UCSD-AML1 (cell line): ENCODE data around the gene DACH1.
"Not testable (repeated sequence)": the region's sequence is repeated elsewhere in the genome, so short reads cannot be mapped to it uniquely, and the experiment has no call there.

Experiments used
- DNase-seq: peaks from one replicate; lab custom pipeline; 2025; ENCODE audit not compliant: unreplicated experiment; lab: John Stamatoyannopoulos, UW

DACH1 gene

DNA sequence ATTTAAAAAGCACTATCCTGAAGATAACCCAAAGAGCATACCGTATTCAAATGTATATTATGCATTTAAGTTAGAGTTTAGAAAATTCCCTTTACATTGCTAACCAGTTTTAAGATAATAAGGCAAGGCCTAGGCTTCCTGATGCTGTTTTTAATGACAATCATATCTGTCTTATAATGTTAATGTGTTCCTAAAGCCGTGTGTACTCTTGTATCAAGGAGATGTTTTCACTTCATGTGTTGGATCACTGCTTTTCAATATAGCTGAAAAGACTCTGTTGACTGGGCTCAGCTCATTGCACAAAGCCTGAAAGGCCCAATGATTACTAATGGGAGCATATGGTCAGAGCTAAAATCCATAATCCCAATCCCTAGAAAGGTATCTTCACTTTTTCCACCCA lies 81.6 kb downstream of the DACH1 start:
- DNase-seq, result no peak

DNA sequence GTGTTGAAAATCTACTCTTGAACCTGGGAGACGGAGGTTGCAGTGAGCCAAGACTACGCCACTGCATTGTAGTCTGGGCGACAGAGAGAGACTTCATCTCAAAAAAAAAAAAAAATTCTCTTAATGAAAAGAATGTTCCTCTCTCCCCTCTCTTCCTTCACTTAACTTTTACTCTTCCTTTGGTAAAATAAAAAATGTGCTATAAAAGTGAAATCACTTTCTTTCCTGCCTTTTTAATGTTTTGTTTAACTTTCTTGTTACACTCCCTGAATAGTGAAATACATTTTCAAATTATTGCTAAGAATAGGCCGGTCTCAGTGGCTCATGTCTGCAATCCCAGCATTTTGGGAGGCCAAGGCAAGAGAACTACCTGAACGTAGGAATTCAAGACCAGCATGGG lies 86.5 kb downstream of the DACH1 start:
- no peak for DNase-seq

DNA sequence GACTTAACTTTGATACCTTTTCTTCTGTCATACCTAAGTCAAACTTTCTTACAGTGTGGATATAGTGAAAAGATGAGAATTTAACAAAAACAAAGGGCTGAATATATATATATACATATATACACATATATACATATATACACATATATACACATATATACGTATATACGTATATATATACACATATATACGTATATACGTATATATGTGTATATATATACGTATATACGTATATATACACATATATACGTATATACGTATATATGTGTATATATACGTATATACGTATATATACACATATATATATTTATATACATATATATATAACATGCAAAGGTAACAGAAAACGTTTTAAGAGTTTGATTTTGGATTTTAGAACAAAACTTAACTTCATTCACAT lies 88.0 kb downstream of the DACH1 start:
- DNase-seq, result not testable (repeated sequence)

DNA sequence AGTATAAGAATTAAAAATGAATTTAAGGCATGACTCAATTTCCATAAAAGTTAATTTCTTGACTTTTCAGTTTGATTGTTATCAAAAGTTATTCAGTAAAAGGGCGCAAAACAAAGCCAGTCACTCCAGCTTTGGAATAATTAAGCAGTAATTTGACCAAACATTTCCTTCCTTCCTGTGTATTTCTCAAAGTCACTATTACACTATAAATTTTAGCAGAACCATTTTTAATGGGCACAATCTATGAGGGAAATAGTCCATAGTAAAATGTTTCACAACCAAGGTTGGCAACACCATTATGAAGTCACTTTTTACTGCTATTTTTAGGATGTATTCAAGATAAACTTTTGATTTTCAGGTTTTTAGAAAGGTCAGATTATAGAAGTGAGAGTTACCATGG lies 91.0 kb downstream of the DACH1 start:
- DNase-seq, result no peak

DNA sequence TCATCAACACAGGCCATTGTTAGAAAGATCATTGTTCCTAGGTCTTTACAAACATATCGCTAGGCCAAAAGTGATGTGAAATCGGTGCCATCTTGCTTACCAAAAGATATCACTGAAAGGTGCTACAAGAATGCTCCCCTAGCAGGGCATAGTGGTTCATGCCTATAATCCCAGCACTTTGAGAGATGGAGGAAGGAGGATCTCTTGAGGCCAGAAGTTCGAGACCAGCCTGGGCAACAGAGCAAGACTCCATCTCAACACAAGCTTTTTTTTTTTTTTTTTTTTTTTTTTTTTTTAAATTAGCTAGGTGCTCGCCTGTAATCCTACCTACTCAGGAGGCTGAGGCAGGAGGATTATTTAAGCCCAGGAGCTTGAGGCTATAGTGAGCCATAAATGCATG lies 92.1 kb downstream of the DACH1 start:
- no peak for DNase-seq

DNA sequence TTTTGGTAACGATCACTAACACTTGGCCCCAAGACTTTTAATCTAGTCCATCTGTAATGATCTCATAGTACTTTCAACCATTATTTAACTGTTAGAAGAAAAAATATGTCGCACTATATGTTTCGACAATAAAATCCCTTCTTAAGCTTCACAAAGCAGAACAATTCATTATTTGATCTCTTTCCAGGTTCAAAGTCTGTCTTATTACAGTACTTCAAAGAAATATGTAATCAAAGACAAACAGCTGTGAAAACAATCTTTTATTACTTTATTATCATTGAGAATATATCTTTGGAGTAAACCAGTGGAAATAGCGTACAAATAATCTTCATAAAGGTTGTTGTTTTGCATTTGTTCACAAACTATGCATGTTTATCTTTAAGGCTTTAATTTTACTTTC lies 93.5 kb downstream of the DACH1 start:
- DNase-seq, result no peak

DNA sequence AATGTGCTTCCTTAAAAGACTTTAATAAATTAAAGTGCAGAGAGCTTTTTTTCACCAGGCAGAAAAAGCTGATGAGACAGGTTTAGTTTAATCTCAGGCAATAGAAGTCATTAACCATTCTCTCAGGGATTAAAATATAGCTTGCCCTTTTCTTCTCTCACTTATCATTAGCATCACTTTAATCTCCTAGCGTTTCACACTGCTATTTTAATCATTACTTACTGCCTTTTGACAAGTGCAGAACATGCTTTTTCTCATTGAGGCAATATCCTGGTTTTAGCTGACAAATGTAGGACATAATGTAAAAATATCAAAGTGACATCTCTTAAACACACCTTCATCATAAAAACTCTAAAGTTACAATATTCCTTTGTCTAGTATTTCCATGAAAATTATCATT lies 94.6 kb downstream of the DACH1 start:
- DNase-seq, result no peak

DNA sequence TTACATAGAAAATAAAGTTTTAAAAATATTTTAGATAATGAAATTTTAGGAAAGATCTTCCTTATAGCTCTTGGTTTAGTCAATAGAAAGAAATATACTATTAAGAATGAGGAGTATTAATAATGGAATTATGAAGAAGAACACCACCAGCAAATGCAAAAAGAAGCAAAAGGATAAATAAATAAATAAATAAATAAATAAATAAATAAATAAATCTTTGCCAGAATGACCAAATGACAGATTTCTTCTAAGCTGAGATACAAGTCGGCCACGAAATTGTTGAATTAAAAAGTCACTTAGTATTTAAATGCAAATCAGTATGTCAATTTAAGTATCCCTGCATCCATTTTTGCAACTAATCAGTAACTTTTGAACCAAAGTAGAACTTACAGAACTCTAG lies 95.9 kb downstream of the DACH1 start:
- no peak for DNase-seq

DNA sequence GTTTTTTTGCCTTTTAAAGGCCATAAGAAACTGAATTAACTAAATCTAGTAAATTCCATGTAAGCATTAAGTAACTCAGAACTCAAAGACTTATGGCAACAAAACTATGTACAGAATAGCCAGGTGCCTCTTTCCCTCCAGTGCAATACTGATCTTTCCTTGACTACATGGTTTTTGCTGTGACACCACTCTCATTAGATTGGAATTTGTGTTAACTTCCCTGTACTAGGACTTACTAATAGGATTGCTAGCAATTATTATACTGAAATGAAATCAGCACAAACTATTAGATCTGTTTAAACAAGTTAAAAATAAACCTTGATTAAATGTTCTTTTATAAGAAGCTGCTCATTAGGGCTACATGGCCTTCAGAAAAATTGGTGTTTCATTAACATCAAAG lies 96.3 kb downstream of the DACH1 start:
- DNase-seq, result no peak

DNA sequence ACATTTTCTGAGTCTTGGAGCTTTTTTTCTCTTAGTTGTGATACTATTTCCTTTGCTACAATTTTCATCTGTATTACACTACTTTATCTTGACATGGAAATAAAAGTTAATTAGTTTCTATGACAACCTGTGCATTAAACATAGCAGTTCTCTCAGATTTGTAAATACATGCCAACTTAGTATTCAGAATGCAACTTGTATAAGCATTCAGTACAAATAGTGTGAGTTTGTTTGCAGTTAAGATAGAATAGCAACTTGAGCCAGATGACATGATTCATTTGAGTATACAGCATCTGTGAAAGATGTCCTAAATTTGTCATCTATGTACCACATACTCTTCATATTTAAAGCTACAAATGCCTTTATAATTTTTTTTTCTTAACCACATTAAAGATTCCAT lies 98.1 kb downstream of the DACH1 start:
- no peak for DNase-seq

DNA sequence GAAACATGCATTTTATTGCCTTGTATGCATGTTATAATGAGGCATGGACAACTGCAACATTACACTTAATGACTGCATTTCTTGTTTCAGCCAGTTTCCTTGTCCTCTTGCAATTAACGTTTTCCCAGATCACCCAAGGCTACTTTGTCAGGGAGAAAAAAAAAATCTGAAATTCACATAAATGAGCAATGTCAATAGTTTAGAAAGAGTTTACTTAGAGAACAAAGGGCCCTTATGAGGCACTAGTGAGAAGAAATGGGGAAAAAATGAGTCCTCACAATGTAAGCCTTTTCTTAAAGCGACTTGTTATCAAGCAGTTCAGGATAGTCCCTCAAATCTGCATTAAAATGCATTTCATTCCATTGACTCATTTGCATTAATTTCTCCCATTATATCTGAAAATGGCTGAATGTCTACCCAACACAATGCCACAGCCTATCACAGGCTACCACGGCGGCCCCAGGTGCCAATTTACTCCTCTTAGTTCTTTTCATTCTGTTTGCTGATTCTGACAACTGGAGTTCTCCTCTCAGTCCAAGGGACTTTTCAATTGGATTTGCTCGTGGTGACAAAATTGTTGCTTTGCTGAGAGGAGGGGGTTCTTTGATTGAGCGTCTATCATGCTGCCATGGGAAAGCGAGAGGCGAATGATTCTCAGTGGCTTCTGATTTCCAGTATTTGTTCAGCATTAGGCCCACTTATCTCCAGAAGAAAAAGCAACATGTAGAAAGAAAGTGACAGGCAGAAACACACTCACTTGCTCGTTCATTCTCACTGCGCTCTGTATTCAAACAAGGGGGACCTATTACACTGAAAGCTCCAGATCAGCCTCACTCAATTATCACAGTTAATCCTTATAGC lies 107.1 kb downstream of the DACH1 start:
- no peak for DNase-seq

DNA sequence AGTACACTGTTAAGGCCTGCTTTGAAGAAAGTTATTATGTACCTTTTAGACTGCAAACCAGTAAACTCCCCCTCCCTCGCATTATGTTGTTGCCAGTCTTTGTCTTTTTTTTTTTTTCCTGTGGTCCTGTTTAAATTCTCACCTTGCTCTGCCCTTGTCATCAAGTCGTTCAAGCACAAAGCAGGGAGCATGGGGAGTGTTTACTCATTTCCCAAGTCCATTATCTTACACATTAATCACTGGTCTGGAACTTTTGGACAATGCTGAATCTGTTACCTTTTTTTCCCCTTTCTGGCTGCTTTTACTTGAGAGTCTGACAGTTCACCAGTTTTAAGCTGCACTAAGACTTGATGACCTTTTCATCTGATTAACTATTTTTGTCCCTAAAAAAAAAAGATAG lies 108.2 kb downstream of the DACH1 start:
- no peak for DNase-seq

DNA sequence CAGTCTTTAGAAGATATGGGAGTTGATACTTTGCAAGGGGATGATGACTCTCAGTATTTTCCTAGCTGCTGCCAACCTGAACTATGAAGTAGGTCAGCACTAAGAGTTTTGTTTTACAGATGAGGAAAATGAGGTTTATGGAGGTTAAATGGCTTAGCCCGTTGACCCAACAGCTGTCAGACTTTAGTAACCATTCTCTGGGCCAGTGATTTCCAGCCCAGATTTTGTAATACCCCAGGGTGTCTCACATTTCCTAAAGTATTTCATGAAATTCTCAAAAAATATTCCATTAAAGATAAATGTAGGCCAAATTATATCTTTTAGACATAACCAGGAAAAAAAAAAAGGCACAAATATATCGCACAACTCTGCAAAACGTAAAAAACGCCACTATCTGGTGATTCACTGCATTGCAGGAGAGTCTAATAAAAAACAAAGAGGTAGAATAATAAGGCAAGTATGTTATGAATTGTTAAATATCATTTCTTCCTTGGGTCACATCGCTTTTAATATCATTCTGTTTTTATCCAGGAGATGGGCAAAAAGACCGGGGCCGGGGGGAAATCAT lies 112.5 kb downstream of the DACH1 start:
- DNase-seq, result no peak

DNA sequence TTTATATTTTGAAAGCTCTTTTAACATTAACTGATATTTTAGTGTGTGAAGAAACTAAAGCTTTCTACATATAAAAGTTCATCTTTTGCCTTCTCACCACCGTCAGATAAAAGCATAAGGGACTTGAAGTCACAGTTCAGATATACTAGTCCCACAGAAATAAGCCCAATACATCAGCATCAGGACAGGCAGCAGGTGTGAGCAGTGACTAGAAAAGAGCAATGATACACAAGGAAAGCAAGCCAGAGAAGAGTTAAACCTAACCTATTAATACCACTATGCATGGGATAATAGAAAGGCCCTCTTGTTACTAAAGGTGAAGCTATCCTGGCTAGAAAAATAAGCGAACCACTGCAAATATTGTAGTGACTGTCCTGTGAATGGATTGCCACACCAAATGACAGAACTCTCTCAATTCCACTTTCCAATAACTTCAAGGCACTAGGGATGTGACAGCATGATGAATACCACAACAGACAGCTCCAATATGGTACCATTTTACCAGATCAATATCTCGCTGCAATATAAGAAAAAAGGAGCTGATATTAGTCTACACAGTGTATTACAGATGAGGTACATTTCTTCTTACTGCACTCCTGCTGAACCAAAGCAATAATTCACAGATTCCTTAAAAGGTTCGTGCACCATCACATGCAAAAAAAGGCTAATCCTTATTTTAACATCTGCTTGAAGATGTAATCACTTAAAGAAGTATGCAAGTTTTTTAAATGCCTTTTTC lies 114.1 kb downstream of the DACH1 start:
- no peak for DNase-seq

DNA sequence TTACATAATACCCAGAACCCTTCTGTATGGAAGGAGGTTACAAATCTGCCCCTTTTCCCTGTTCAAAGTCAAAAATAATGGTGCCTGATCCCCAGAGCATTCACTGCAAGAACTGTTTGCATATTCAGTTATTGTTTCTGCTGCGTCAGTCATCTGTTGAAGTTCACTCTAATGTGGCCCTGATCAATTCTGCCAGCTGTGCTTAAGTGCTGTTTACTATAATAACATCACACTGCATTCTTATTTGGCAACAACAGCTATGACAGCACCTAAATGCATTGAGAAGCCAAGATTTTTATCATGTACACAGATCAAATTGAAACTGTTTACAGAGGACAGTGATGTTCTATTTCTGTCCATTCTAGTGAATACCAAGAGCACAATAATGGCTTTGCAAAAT lies 115.9 kb downstream of the DACH1 start:
- DNase-seq, result no peak

DNA sequence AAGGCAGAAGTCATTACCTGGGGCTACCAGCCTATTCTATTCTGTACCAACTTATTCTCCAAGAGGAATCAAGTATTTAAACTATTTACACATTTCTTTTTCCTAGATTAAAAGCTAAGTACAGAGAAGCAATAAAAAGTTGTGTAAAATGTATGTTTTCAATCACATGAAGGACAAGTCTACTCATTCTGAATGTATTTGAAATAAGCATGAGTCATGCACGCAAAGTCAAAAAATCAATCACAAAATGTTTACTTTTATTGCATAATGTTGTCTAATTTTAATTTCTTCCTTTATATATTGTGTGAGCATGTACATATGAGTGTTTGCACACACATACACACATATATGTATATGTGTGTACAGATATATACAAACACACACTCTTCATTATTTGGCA lies 136.7 kb downstream of the DACH1 start:
- DNase-seq, result no peak

DNA sequence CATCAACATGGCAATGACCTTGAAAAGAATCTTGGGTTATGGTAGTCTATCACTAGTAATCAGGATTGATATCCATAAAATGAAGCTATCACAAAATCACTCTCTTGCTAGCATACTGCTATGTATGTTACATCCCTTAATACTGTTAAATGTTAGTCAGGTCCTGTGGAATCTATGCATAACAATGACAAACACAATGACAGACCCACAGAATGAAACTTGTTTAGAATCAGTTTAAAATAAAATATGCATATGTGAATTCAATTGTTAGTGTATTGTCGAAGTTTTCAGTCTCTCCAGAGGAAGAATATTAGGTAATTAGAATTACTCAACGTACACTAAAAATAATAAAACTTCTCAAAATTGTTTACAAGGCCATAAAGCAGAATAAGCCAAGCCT lies 137.6 kb downstream of the DACH1 start:
- DNase-seq, result no peak

DNA sequence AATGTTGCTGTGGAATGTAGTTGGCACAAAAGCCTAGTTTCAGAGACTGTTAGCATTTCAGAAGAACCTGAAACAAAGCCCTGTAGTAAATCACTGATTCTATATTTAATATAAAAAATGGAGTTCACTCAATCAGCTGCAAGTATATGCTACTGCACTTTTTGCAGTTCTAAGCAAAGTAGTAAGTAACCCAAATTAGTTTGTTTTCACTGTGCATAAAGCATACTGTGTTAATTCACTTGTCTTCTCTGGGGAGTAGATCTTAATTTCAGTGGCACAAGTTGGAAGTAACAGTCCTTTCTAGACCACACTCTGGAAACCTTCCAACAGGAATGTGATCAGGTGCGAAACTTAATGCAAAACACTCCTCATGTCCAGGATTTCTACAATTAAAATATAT lies 139.3 kb downstream of the DACH1 start:
- no peak for DNase-seq

DNA sequence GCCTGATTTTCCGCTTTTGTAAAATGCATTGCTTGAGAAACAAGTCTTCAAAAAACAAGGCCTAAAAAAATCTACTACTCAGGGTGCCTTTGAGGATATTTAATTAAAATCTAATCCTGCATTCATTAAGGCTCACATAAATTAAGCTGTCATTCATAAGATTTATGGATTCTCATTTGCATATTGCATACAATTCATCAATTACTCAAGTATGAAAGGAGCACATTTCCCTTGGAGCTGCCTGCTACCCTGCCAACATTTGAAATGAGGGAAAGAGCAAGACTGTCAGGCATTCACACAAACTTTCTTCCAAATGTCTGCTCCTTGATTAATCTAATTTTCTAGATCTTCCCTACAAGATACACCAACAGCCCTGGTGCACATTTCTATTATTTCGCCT lies 140.0 kb downstream of the DACH1 start:
- no peak for DNase-seq

DNA sequence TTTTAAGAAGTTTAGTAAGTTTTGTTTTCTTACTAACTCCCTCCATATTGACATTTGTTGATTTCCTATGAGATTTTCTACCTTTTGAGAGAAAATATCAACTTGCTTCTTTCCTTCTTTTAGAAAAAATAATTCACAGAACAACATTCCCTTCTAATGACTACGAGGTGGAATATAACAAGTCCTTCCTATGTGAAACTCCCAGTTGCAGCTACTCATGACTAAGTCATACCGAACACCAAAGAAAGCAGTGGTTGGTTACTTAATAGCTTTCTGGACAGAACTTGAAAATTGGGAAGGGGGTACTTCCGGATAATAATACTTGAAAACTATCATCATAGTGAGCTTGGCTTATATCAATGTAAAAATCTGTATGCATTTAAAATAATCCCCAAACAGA lies 144.8 kb downstream of the DACH1 start:
- no peak for DNase-seq

DNA sequence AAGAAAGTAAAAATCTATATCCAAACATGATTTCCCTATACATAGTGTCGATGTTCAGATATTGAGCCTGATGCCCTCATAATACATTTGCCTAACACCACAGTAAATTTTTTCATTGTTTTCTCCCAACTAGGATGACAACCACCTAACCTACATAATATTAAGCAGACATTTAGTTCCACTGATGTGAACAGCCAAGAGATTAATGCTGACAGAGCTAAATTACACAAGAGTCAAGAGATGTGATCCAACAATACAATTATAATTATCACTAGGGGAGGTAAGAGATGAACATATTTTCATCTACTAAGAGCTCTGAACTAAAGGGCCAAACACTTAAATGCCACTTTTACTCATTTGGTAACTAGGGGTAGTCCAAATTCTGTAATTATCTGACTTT lies 145.9 kb downstream of the DACH1 start:
- DNase-seq, result no peak

DNA sequence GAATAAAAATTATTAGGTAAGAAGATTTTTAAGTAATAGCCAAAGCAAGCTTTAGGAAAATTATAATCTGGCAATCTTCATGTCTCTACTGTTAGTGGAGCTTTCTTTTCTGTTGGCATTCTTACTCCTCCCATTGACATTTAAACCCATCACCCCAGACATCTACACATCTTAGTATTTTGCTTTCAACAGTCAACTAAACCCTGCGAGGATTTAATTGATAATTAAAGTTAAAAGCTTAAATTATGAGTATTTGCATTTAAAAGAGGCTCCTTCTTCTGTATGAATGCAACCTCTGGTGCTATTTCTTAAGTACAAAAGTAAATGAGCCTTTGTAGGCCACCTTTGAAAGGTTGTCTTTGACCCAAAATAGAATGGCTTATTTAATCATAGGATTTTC lies 148.1 kb downstream of the DACH1 start:
- no peak for DNase-seq
